HG03565 (cell line): ENCODE results near the gene CLCC1.
A peak's percentile ranks its signal among the peaks of the same experiment; 100 is the strongest.
"Not testable (repeated sequence)": the region's sequence is repeated elsewhere in the genome, so short reads cannot be mapped to it uniquely, and the experiment has no call there.

Experiments used
- ATAC-seq: cut with Tn5 transposase; IDR thresholded peaks from one replicate; pipeline ENCODE4 v1.9.1; 2021; ENCODE audit warnings: mild to moderate bottlenecking, moderate library complexity; ENCODE audit not compliant: unreplicated experiment

CLCC1 gene, protein sequence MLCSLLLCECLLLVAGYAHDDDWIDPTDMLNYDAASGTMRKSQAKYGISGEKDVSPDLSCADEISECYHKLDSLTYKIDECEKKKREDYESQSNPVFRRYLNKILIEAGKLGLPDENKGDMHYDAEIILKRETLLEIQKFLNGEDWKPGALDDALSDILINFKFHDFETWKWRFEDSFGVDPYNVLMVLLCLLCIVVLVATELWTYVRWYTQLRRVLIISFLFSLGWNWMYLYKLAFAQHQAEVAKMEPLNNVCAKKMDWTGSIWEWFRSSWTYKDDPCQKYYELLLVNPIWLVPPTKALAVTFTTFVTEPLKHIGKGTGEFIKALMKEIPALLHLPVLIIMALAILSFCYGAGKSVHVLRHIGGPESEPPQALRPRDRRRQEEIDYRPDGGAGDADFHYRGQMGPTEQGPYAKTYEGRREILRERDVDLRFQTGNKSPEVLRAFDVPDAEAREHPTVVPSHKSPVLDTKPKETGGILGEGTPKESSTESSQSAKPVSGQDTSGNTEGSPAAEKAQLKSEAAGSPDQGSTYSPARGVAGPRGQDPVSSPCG

DNA sequence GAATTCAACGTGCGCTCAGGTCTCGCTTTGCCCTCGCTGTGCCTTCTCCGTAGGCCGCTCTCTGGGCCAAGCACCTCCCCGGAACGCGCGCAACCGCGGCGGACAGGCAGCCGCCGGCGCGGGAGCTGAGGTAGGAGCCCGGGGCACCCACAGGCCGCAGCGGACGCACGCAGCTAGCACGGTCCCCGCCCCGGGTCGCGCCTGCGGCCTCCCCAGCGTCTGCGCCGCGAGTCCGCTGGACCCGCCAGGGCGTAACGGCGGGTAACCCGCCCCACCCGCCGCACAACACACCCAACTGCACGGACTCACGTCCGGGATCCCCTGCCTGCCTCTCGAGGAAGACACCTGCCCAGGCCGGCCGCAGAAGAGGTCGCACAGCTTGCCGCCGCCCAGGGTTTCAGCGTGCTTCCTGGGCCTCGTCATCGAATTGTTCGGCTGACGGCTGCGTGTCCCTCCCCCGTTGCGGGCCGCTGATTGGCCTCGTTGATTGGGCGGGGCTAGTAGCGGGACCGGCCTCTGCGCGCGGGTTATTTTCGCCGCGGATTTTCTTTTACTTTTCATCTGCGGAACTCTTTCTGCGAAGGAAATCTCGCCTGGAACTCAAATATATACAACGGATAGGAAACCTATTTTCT is at the start of gene CLCC1:
TSS of gene CLCC1 (minus strand) at position 433 of the 635 bp plus-strand sequence. CDS start 13,047 bp downstream, outside the sequence.
- ATAC-seq, result peak; percentile 78

DNA sequence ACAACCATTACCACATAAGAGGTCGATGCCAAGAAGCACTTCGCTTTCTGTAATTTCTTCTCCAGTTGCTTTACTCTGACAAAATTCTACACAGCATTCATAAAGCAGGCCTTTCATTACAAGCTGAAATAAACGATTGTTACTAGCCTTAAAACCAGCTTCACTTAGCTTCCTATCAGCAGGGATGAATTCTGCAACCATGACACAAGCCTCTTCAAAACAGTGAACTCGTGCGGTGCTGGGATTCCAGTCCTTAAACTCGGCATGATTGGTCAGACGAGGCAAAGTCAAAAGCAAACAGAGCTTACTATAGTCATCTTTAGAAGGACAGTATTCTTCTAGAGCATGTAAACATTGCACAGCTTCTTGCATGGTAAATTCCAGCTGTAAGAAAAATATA is 48.1 kb upstream of the CLCC1 start:
- ATAC-seq, result no peak

DNA sequence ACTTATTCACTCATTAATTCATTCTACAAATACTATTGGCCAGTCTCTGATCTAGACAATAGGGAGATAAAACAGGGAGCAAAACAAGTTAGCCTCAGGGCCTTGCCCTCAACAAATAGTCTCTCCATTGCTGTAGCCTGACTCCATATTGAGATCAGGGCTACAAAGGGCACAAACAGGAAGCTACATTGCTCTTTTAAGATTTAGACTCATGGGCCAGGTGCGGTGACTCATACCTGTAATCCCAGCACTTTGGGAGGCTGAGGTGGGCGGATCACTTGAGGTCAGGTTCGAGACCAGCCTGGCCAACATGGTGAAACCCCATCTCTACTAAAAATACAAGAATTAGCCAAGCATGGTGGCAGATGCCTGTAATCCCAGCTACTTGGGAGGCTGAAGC is 33.3 kb upstream of the CLCC1 start:
- ATAC-seq, result not testable (repeated sequence)

DNA sequence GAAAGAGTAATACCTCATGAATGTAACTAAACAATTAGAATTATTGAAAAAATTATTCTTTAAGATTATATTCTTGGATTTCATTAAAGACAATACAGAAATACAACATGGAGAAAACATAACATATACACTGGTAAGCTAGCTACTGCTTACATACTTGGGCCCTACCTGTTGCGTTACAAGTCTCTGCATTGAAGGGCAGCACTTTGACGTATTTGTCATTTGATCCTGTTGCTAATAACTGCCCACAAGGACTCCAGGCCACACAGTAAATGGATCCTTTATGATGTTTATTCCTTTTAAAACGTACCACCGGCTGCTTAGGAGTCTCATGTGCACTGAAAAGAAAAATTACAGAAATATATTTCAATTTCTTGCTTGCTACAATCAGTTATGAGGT is 19.8 kb upstream of the CLCC1 start:
- ATAC-seq, result no peak

DNA sequence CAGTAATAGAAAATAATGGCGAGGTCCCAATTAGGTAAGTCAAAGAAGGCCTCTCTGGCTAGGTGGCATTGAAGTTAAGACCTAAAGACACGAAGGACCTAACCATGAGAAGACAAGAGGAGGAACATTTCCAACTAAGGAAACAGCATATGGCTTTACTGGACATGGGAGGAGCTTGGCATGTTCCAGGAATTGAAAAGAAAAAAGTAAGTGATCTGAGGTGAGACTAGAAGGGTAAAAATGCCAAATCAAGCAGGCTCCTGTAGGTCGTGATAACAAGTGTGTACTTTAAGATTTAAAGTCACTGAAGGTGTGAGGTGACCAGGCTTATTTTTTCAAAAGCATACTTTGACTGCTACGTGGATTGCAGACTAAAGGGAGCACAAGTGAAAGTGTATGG is 13.4 kb upstream of the CLCC1 start:
- no peak for ATAC-seq

DNA sequence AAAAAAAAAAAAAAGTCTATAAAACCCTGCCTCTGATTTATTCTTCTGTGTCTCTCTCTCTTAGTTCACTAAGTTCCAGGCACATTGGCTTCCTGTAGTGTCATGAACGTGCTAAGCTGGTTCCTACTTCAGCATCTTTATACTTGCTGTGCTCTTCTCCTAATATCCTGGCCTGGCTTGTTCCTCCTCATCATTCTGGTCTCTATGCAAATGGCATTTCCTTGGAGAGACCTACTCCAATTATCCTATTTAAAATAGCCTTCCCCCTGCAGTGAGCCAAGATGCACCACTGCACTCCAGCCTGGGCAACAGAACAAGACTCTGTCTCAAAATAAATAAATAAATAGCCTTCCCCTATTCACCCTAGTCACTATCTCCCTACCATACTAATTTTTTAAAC is 9.7 kb upstream of the CLCC1 start:
- ATAC-seq, result no peak

DNA sequence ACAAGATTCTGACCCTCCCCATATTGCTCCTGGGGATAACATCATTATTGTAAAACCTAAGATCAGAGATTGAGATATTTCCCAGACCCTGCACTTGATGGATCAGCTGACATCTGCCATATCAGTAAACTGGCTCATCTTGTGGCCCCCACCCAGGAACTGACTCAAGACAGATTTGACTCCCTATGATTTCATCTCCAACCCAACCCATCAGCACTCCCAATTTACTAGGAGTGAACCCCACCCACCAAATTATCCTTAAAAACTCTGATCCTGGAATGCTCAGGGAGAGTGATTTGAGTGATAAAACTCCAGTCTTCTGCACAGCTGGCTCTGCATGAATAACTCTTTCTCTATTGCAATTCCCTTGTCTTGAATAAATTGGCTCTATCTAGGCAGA is 6.1 kb upstream of the CLCC1 start:
- no peak for ATAC-seq

DNA sequence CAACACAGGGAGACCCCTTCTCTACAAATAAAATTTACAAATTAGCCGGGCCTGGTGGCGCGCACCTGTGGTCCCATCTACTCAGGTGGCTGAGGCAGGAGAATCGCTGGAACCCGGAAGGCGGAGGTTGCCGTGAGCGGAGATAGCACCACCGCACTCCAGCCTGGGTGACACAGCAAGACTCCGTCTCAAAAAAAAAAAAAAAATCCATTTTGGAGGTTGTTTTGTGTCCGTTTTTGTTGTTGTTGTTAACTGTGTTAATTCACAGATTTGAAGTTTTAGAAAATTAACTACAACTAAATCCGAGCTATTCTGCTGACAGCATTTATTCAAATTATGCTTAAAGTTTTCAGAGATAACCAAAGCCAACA is 618 bp downstream of the CLCC1 start:
- ATAC-seq, result no peak

DNA sequence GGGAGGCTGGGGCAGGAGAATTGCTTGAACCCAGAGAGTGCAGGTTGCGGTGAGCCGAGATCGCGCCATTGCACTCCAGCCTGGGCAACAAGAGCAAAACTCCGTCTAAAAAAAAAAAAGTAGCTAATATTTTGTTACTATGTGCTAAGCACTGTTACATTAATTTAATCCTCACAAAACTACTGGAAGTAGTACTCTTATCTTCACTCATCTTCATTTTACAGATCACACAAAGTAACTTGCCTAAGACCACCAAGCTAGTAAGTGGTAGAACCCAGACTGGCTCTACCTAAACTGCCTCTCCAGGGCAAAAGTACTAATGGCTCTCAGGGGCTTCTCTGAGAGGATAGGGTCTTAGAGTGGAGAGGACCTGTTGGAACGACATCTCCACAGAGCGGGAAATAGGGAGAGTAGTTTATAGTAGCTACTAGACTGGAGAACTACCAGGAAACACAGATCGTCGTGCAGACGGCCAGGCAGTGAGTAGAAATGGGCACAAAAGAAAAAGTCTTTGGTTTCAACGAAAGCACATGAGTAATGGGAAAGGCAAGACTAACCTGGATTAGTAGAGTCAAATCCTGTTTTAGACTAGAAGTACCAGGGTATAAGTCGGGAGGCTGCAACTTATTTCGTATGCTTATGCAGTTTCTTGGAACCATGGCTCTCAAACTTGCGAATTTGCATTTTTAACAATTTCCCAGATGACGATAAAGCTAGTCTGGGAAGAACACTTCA is 1.4 kb downstream of the CLCC1 start:
- no peak for ATAC-seq

DNA sequence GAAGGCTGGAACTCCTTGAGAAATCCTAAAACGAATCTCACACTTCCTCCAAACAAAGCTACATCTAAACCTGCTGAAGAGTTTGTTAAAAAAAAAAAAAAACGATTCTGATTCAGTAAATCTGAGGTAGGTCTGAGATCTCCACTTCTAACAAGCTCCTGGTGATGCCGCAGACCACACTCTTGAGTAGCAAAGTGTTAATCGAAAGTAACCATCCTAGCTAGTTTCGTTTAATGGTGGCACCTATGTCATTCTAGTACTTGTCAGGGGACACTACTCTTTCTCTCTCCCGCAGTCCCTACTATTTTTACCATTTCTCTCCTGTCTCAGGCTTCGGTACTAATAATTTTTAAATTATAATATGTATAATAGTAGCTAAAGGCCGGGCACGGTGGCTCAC is 2.1 kb downstream of the CLCC1 start:
- ATAC-seq, result peak; percentile 42

DNA sequence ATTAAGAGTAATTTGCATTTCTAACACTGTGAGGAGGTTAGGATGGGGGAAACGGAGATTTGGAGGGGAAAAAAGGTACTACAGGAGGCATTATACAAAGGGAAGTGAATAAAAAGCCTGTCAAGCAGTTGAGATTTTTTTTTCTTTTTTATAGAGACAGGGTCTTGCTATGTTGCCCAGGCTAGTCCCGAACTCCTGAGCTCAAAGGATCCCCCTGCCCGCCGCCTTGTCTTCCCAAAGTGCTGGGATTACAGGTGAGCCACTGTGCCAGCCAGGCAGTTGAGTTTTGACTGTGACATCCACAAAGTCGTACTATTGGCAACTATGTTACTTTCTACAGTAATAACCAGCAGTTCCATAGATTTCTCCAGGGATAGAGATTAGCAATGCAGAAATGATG is 2.6 kb downstream of the CLCC1 start:
- no peak for ATAC-seq

DNA sequence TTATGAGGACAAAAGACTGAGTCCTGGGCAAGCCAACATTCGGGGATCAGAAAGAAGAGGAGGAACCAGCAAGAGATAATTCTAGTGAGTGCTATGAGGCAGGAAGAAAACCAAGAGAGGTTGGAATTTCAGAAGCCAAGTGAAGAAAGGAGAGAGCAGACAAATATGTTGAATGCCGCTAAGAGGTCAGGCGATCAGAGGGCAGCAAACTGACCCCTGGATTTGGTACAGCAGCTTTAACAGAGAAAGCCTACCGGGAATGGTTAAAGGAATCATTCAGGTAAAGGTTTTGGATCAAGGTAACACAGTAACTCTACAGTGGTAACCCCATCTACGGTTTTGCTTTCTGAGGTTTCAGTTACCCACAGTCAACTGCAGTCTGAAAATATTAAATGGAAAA is 5.4 kb downstream of the CLCC1 start:
- ATAC-seq, result no peak

DNA sequence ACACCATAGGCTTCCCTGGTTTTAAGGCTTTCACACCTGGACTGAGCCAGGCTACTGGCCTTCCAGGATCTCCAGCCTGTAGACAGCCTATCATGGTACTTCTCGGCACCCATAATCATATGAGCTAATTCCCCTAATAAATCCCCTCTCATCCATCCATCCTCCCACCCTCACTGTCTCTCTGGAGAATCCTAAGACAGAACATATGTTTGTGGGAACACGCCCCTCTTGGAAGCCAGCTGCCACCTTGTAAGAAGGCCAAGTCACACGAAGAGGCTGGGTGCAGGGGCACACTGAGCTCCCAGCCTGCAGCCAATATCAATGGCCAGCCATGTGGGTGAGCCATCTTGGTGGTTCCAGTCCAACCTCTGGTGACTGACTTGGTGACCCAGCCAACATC is 7.4 kb downstream of the CLCC1 start:
- no peak for ATAC-seq

DNA sequence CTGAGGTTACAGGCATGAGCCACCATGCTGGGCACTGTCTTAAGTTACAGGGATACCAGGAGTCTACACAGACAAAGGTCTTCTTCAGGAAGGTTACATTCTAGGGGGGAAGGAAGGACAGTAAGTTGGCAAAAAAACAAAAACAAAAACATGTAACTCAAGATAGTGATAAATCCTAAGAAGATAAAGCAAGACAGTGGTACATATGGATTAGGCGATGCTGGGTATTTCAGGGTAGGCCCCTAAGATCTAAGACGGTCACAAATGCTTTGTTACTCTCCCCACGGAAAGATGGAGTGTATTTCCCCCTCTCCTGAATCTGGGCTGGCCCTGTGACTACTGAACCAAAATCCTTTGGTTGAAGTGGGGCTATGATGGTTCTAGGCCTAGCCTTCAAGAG is 8.2 kb downstream of the CLCC1 start:
- no peak for ATAC-seq

DNA sequence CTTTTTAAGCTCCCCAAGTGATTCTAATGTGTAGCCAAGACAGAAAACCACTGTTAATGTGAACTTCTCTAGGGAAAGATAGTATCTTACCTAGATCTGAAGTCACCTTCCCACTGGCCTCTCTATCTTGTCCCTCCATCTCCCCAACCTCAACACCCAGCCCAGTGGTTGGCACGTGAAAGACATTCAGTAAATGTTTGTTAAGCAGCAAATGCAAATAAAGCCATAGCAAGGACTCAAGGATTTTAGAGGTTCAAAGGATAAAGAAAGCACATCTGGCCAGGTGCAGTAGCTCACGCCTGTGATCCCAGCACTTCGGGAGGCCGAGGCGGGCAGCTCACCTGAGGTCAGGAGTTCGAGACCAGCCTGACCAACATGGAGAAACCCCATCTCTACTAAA is 9.8 kb downstream of the CLCC1 start:
- ATAC-seq, result no peak

DNA sequence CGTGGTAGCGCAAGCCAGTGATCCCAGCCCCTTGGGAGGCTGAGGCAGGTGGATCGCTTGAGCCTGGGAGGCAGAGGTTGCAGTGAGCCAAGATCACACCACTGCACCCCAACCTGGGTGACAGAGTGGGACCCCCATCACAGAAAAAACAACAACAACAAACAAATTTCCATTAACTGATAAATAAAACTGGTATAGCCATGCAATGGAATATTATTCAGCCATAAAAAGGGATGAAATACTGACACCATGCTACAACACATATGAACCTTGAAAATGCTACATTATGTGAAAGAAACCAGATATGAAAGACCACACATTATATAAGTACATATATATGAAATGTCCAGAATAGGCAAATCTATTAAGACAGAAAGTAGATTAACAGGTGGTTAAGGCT is 12.0 kb downstream of the CLCC1 start:
- ATAC-seq, result no peak

DNA sequence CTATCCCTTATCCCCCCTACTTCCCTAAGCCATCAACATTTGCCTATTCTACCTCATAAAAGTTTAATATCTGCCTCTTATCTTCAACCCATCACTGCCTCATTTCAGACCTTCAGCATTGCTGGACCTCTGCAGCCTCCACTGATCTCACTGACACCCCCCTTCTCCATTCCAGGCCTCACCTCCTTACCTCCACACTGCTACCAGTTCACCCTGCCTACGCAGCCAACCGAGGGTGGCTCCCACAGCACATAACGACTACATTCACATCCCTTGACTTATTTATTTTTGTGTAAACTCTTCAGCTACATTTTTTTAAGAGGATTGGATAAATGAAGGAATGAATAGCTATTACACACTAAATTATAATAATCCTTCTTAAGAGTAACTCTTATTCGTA is 14.2 kb downstream of the CLCC1 start:
- ATAC-seq, result no peak

DNA sequence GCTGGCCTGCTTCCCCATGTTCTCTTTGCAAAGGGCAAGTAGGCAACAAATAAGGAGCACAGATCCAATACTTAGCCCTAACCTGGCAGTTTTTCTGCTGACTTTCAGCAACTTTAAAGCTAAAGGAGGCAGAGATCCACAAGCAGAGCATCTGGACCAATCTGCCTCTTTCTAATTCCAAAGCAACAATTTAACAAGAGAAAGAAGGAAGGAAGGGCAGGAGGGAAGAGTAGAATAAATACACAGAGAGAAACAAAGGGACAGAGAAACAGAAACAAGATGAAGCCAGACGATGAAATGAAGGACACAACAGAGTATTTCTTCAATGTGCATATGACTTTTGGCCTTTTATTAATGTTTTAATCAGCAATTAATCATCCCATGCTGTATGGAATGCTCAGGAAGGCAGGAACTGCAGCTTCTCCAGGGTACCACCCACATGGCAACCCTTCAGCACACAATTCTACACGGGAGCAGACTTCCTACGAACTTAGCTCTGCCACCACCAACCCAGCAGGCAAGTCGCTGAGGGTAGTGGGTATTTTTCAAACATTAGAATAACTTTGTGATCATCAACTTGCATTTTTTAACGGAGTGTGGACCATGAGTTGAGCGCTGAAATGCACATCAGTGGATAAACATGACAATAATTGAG is 15.3 kb downstream of the CLCC1 start:
- ATAC-seq, result no peak

DNA sequence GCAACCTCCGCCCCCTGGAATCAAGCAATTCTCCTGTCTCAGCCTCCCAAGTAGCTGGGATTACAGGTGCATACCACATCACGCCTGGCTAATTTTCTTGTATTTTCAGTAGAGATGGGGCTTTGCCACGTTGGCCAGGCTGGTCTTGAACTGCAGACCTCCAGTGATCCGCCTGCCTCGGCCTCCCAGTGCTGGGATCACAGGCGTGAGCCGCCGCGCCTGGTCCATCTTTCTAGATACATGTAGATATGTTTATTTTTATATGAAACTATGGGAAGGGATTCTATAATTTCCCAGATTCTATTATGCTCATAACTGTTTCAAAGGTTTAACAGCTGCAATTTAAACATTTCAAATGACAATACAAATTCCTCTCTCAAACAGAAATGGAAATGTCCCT is 27.1 kb downstream of the CLCC1 start:
- ATAC-seq, result no peak

DNA sequence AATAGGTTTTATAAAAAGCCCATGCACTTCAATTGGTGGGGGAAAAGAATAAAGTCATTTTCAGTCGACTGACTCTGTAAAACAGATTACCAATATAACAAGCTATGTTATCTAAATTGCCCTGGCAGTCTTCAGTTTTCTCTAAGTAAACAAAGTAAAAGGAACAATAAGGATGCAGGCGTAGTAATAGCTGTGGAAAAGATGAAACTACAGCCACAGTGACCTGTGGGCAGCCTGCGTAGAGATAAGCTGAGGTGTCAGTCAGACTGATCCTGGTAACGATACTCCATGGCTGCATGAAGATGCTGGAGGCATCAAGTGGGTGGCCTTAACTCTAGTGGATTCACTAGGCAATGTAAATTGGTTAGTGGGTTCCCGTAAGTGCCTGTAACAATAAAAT is 29.3 kb downstream of the CLCC1 start:
- no peak for ATAC-seq

DNA sequence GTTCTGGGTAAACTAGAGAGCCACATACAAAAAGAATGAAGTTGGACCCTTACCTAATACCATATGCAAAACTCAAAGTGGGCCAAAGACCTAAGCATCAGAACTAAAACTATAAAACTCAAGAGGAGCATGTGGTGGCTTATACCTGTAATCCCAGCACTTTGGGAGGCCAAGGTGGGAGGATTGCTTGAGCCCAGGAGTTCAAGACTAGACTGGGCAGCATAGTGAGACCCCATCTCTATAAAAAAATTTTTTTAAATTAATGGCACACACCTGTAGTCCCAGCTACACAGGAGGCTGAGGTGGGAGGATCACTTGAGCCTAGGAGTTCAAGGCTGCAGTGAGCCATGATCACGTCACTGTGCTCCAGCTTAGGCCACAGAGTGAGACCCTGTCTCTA is 35.7 kb downstream of the CLCC1 start:
- not testable (repeated sequence) for ATAC-seq
